Smooth muscle cell (in vitro differentiated cells): ENCODE results near the gene NWD2. TPM values are rescaled to one million over a fixed set of nuclear protein-coding genes. Genes with fewer than 3 reads are reported as not detected.
A peak's percentile ranks its signal among the peaks of the same experiment; 100 is the strongest.

ENCODE experiments used
- DNase-seq: peaks from one replicate; lab custom pipeline; 2025; ENCODE audit not compliant: unreplicated experiment; lab: John Stamatoyannopoulos, UW
- H2AFZ ChIP-seq: fragments of 200-600 bp; sonication (generic); 2 replicates; pipeline ENCODE4 v1.6.0; 2016; ENCODE audit warnings: antibody characterized with exemption, low read depth, mild to moderate bottlenecking
- H3F3A ChIP-seq: fragments of 200-600 bp; sonication (generic); 2 replicates; pipeline ENCODE4 v1.6.0; 2017; ENCODE audit warnings: antibody characterized with exemption, low read depth
- H3K27ac ChIP-seq: fragments of 200-600 bp; sonication (generic); 2 replicates; pipeline ENCODE4 v1.5.1; 2016; ENCODE audit warnings: low read depth, mild to moderate bottlenecking
- H3K27me3 ChIP-seq: fragments of 200-600 bp; sonication (generic); 2 replicates; pipeline ENCODE4 v1.6.1; 2016; ENCODE audit warnings: low read depth, mild to moderate bottlenecking
- H3K36me3 ChIP-seq: fragments of 200-600 bp; sonication (generic); 2 replicates; pipeline ENCODE4 v1.5.1; 2016; ENCODE audit warnings: low read depth
- H3K4me1 ChIP-seq: fragments of 200-600 bp; sonication (generic); 2 replicates; pipeline ENCODE4 v1.5.1; 2016; ENCODE audit warnings: low read depth
- H3K4me2 ChIP-seq: fragments of 200-600 bp; sonication (generic); 2 replicates; pipeline ENCODE4 v1.6.0; 2016; ENCODE audit warnings: mild to moderate bottlenecking
- H3K4me3 ChIP-seq: fragments of 200-600 bp; sonication (generic); 2 replicates; pipeline ENCODE4 v1.5.1; 2016; ENCODE audit warnings: mild to moderate bottlenecking
- H3K79me2 ChIP-seq: fragments of 200-600 bp; sonication (generic); 2 replicates; pipeline ENCODE4 v1.6.0; 2016; ENCODE audit warnings: low read depth, mild to moderate bottlenecking
- H3K9ac ChIP-seq: fragments of 200-600 bp; sonication (generic); 2 replicates; pipeline ENCODE4 v1.6.0; 2016; ENCODE audit warnings: low read depth
- H3K9me3 ChIP-seq: fragments of 200-600 bp; sonication (generic); replicated peaks from 2 replicates; pipeline ENCODE4 v1.5.1; 2016; ENCODE audit warnings: low read depth
- H4K20me1 ChIP-seq: fragments of 200-600 bp; sonication (generic); 2 replicates; pipeline ENCODE4 v1.6.0; 2016; ENCODE audit warnings: low read depth
- CTCF ChIP-seq: fragments of 200-600 bp; sonication (generic); IDR thresholded peaks from 2 replicates; pipeline ENCODE4 v1.5.1; 2017; ENCODE audit warnings: borderline replicate concordance, mild to moderate bottlenecking, antibody characterized with exemption; ENCODE audit not compliant: insufficient read depth, poor library complexity, severe bottlenecking
- WGBS: methylation state at CpG from one replicate; pipeline ENCODE4 v1.1.7; 2016; ENCODE audit warnings: low lambda C conversion rate; 5-methylcytosine and 5-hydroxymethylcytosine counted together
- polyA plus RNA-seq: library from polyadenylated mRNA; unstranded; fragments of >200 nt; fragmentation: Nextera tagmentation; extraction: Ambion mirVana; gene quantifications from 2 replicates; pipeline ENCODE4 v1.2.1, GENCODE V29; 2016
- total RNA-seq: library from RNA; depleted of rRNA; stranded (reverse); fragments of >200 nt; gene quantifications from 2 replicates; pipeline ENCODE4 v1.2.3, GENCODE V29; 2014

Gene NWD2
- total and polyA plus RNA-seq, 2 experiments from 2014 or later, result not detected

- no peaks in the 10 kb centered on the region for H3K79me2 ChIP-seq
- TF ChIP-seq CTCF, result no peak
- 79% methylated on average over 2 of the region's 2 CpGs for WGBS
Measured at GRCh38 chr4:37440501-37440900, 196.0 kb downstream of the NWD2 start.

GRCh38 chr4:37441231-37442061 lies 196.9 kb downstream of the NWD2 start:
- no peak overlapping the region for H3K4me2 ChIP-seq
- DNase-seq, result no peak
- no peaks in the 10 kb centered on the region for H3F3A ChIP-seq
- no peaks in the 10 kb centered on the region for H3K9me3 ChIP-seq
- no peak for TF ChIP-seq CTCF
- H3K79me2 ChIP-seq, result no peaks in the 10 kb centered on the region
- no peaks in the 10 kb centered on the region for H4K20me1 ChIP-seq
- no peaks in the 10 kb centered on the region for H3K27me3 ChIP-seq
- peak overlapping the region; percentile 84 for H3K9ac ChIP-seq
- H2AFZ ChIP-seq, result no peak overlapping the region
- WGBS, result 66% methylated on average over 9 of the region's 9 CpGs
- H3K27ac ChIP-seq, result peak overlapping the region; percentile 95
- H3K36me3 ChIP-seq, result no peaks in the 10 kb centered on the region
- no peaks in the 10 kb centered on the region for H3K4me1 ChIP-seq
- H3K4me3 ChIP-seq, result no peak overlapping the region

More at GRCh38 chr4:37440501-37440900, 196.0 kb downstream of the NWD2 start:
- no peak overlapping the region for H3K4me2 ChIP-seq
- H3K4me1 ChIP-seq, result no peaks in the 10 kb centered on the region
- H3K27me3 ChIP-seq, result no peaks in the 10 kb centered on the region
- no peaks in the 10 kb centered on the region for H4K20me1 ChIP-seq
- peak overlapping the region; percentile 95 for H3K27ac ChIP-seq
- no peaks in the 10 kb centered on the region for H3F3A ChIP-seq
- H3K9me3 ChIP-seq, result no peaks in the 10 kb centered on the region
- H2AFZ ChIP-seq, result no peak overlapping the region
- H3K36me3 ChIP-seq, result no peaks in the 10 kb centered on the region
- H3K9ac ChIP-seq, result peak overlapping the region; percentile 84
- no peak for DNase-seq
- H3K4me3 ChIP-seq, result no peak overlapping the region

DNA sequence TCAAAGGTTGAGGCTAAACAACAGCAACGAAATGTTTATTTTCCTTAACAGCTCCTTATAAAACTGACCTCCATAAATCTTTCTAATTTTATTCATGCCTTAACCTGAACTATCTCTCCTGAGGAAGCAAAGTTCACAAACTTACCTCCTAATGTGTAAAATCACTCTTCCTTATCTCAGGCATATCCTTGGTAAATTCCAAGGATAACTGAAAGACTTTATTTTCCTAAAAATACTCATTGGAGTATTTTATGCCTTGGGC lies 197.4 kb downstream of the NWD2 start:
- H3K9me3 ChIP-seq, result no peaks in the 10 kb centered on the region
- TF ChIP-seq CTCF, result no peak
- peaks cover under 1% of the 10 kb centered on the region for H3K27me3 ChIP-seq
- no peaks in the 10 kb centered on the region for H4K20me1 ChIP-seq
- H3K27ac ChIP-seq, result peak overlapping the region; percentile 90
- no peaks in the 10 kb centered on the region for H3F3A ChIP-seq
- no peak overlapping the region for H3K4me2 ChIP-seq
- no peaks in the 10 kb centered on the region for H3K36me3 ChIP-seq
- 36% methylated on average over 1 of the region's 1 CpG for WGBS
- no peaks in the 10 kb centered on the region for H3K79me2 ChIP-seq
- H3K4me1 ChIP-seq, result no peaks in the 10 kb centered on the region
- DNase-seq, result no peak
- peak overlapping the region; percentile 63 for H3K9ac ChIP-seq
- H3K4me3 ChIP-seq, result no peak overlapping the region
- H2AFZ ChIP-seq, result no peak overlapping the region

DNA sequence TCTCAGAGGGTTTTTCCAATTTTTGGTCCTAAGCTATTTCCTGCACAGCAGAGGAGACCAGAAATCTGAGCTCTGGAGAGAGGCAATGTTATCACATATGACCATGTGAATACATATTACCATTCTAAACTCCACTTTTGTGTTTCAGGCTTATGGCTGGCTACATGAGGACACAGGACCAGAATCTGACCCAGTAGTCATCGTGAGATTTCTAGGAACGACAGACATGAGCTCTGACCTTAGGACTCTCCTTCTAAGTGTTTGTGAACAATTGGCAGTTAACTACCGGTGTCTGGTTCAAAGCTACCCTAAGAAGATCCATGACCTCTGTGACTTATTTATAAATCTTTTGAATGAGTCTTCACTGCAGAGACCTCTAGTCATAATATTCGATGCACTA lies 198.6 kb downstream of the NWD2 start:
- Histone ChIP-seq H3K79me2 (no peaks in the 10 kb centered on the region), H3K9me3 (no peaks in the 10 kb centered on the region), H3K9ac (no peak overlapping the region), H3K4me3 (no peak overlapping the region), H3K27ac (no peak overlapping the region), H3F3A (no peaks in the 10 kb centered on the region), H3K4me1 (no peaks in the 10 kb centered on the region), H3K27me3 (peaks cover 6% of the 10 kb centered on the region), H3K36me3 (no peaks in the 10 kb centered on the region), H3K4me2 (no peak overlapping the region), H4K20me1 (no peaks in the 10 kb centered on the region), H2AFZ (no peak overlapping the region)
- 96% methylated on average over 4 of the region's 4 CpGs for WGBS
- no peak for DNase-seq
- no peak for TF ChIP-seq CTCF
